ENCODE measurements around the gene RETSAT.
"Not testable (repeated sequence)": the region's sequence is repeated elsewhere in the genome, so short reads cannot be mapped to it uniquely, and the experiment has no call there.

RETSAT gene

GRCh38 chr2:85380048-85380447 lies 25.7 kb upstream of the RETSAT start:
- Histone ChIP-seq H3K36me3 (ENCODE audit: control insufficient read depth, insufficient read depth, low read length) (peaks cover 45% of the 10 kb centered on the region), H3K9me3 (ENCODE audit: control insufficient read depth, low read length) (peaks cover 10% of the 10 kb centered on the region), H3K4me1 (ENCODE audit: control insufficient read depth, insufficient read depth, low read length, poor library complexity, severe bottlenecking) (no peaks in the 10 kb centered on the region), H3K27ac (ENCODE audit: low read depth, low read length, severe bottlenecking) (no peak overlapping the region), H3K4me3 (ENCODE audit: extremely low read depth, insufficient read depth, low read length, poor library complexity, severe bottlenecking) (no peak overlapping the region)
- 56 to 89% methylated on average over 1 of the region's 1 CpG for WGBS, 2 experiments (ENCODE audit: insufficient coverage in 2 of 2)

- Histone ChIP-seq H3K36me3 (ENCODE audit: control insufficient read depth, insufficient read depth, low read length) (peaks cover 40% of the 10 kb centered on the region), H3K9me3 (ENCODE audit: control insufficient read depth, low read length) (peaks cover 10% of the 10 kb centered on the region), H3K4me3 (ENCODE audit: extremely low read depth, insufficient read depth, low read length, poor library complexity, severe bottlenecking) (no peak overlapping the region), H3K27ac (ENCODE audit: low read depth, low read length, severe bottlenecking) (no peak overlapping the region), H3K4me1 (ENCODE audit: control insufficient read depth, insufficient read depth, low read length, poor library complexity, severe bottlenecking) (no peaks in the 10 kb centered on the region)
- WGBS, 2 experiments (ENCODE audit: insufficient coverage in 2 of 2) = 93 to 100% methylated on average over 4 of the region's 5 CpGs
These were observed 23.9 kb upstream of the RETSAT start for GRCh38 chr2:85378257-85378656.

DNA sequence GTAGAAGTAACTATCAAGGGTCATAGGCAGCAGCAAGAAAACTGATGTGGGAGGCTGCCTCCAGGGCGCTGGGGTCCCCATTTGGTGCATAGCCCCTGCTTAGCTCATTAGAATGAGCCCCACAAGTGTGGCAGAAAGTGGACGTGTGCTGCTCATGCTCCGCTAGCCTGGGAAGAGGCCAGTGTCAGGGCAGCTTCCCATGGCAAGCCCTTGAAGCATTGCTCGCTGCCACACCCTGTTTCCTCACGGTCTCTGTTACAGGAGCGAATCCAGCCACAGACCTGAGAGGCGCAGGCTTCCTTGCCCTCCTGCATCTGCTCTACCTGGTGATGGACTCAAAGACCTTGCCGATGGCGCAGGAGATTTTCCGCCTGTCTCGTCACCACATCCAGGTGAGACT lies 22.8 kb upstream of the RETSAT start:
- Histone ChIP-seq H3K27ac (ENCODE audit: low read depth, low read length, severe bottlenecking) (no peak overlapping the region), H3K9me3 (ENCODE audit: control insufficient read depth, low read length) (peaks cover 10% of the 10 kb centered on the region), H3K36me3 (ENCODE audit: control insufficient read depth, insufficient read depth, low read length) (peaks cover 43% of the 10 kb centered on the region), H3K4me3 (ENCODE audit: extremely low read depth, insufficient read depth, low read length, poor library complexity, severe bottlenecking) (no peak overlapping the region), H3K4me1 (ENCODE audit: control insufficient read depth, insufficient read depth, low read length, poor library complexity, severe bottlenecking) (no peaks in the 10 kb centered on the region)
- 96% methylated on average over 10 to 11 of the region's 11 CpGs for WGBS, 2 experiments (ENCODE audit: insufficient coverage in 2 of 2)

- peaks cover 45% of the 10 kb centered on the region for H3K36me3 ChIP-seq (ENCODE audit: control insufficient read depth, insufficient read depth, low read length)
- H3K4me3 ChIP-seq (ENCODE audit: extremely low read depth, insufficient read depth, low read length, poor library complexity, severe bottlenecking) = no peak overlapping the region
- peaks cover 10% of the 10 kb centered on the region for H3K9me3 ChIP-seq (ENCODE audit: control insufficient read depth, low read length)
- H3K4me1 ChIP-seq (ENCODE audit: control insufficient read depth, insufficient read depth, low read length, poor library complexity, severe bottlenecking) = no peaks in the 10 kb centered on the region
- no peak overlapping the region for H3K27ac ChIP-seq (ENCODE audit: low read depth, low read length, severe bottlenecking)
- WGBS, 2 experiments (ENCODE audit: insufficient coverage in 2 of 2) = 92 to 94% methylated on average over 5 of the region's 5 CpGs
These were observed 22.1 kb upstream of the RETSAT start for GRCh38 chr2:85376291-85377065.

- no peaks in the 10 kb centered on the region for H3K9me3 ChIP-seq (ENCODE audit: control insufficient read depth, low read length)
- no peaks in the 10 kb centered on the region for H3K4me1 ChIP-seq (ENCODE audit: control insufficient read depth, insufficient read depth, low read length, poor library complexity, severe bottlenecking)
- no peak overlapping the region for H3K27ac ChIP-seq (ENCODE audit: low read depth, low read length, severe bottlenecking)
- H3K4me3 ChIP-seq (ENCODE audit: extremely low read depth, insufficient read depth, low read length, poor library complexity, severe bottlenecking) = no peak overlapping the region
- H3K36me3 ChIP-seq (ENCODE audit: control insufficient read depth, insufficient read depth, low read length) = peaks cover 15% of the 10 kb centered on the region
- WGBS, 2 experiments (ENCODE audit: insufficient coverage in 2 of 2) = 85 to 93% methylated on average over 9 to 10 of the region's 11 CpGs
These were observed 16.7 kb upstream of the RETSAT start for GRCh38 chr2:85371045-85371444.

DNA sequence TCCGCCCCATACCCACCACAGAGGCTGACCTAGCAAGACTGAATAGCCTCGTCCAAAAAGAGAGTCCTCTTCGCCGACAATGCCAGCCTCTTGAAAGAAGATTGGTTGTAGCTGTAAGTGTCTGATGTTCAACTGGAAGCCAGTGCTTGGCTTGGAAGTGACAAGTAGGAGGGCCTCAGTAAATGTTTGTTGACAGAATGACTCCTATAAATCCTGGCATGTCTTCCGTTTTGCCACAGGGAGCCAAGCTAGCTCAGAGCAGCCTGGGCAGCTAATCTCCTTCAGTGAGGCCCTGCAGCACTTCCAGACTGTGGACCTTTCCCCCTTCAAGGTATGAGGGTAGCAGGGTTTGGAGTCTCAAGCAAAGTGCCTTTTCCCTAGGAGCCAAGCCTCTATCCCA lies 15.2 kb upstream of the RETSAT start:
- H3K27ac ChIP-seq (ENCODE audit: low read depth, low read length, severe bottlenecking) = no peak overlapping the region
- no peaks in the 10 kb centered on the region for H3K4me1 ChIP-seq (ENCODE audit: control insufficient read depth, insufficient read depth, low read length, poor library complexity, severe bottlenecking)
- no peak overlapping the region for H3K4me3 ChIP-seq (ENCODE audit: extremely low read depth, insufficient read depth, low read length, poor library complexity, severe bottlenecking)
- H3K36me3 ChIP-seq (ENCODE audit: control insufficient read depth, insufficient read depth, low read length) = peaks cover 15% of the 10 kb centered on the region
- H3K9me3 ChIP-seq (ENCODE audit: control insufficient read depth, low read length) = no peaks in the 10 kb centered on the region
- 90 to 98% methylated on average over 4 to 5 of the region's 5 CpGs for WGBS, 2 experiments (ENCODE audit: insufficient coverage in 2 of 2)

DNA sequence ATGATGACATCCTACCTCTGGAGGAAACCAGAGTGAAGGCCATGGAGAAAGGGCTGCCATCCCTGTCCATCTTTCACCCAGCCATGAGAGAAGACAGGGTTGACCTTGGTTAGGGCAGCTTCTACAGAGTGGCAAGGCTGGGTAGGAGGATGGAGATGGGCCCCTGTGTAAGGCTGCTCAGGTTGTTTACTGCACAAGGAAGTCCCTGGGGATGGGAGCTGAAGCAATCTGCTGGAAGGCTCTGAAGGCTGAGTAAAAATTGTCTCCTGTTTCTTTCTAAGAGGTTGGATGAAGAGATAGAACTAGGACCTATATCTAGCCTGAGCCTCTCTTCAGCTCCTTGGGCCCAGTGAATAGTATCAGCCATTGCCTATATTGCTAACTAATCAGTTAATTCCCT lies 14.6 kb upstream of the RETSAT start:
- Histone ChIP-seq H3K36me3 (ENCODE audit: control insufficient read depth, insufficient read depth, low read length) (peaks cover 15% of the 10 kb centered on the region), H3K27ac (ENCODE audit: low read depth, low read length, severe bottlenecking) (no peak overlapping the region), H3K4me1 (ENCODE audit: control insufficient read depth, insufficient read depth, low read length, poor library complexity, severe bottlenecking) (no peaks in the 10 kb centered on the region), H3K9me3 (ENCODE audit: control insufficient read depth, low read length) (no peaks in the 10 kb centered on the region), H3K4me3 (ENCODE audit: extremely low read depth, insufficient read depth, low read length, poor library complexity, severe bottlenecking) (no peak overlapping the region)

- Histone ChIP-seq H3K36me3 (ENCODE audit: control insufficient read depth, insufficient read depth, low read length) (peaks cover 22% of the 10 kb centered on the region), H3K4me1 (ENCODE audit: control insufficient read depth, insufficient read depth, low read length, poor library complexity, severe bottlenecking) (no peaks in the 10 kb centered on the region), H3K9me3 (ENCODE audit: control insufficient read depth, low read length) (no peaks in the 10 kb centered on the region), H3K27ac (ENCODE audit: low read depth, low read length, severe bottlenecking) (no peak overlapping the region), H3K4me3 (ENCODE audit: extremely low read depth, insufficient read depth, low read length, poor library complexity, severe bottlenecking) (no peak overlapping the region)
- WGBS, 2 experiments (ENCODE audit: insufficient coverage in 2 of 2) = 87 to 92% methylated on average over 5 of the region's 5 CpGs
These were observed 12.9 kb upstream of the RETSAT start for GRCh38 chr2:85367180-85367579.

DNA sequence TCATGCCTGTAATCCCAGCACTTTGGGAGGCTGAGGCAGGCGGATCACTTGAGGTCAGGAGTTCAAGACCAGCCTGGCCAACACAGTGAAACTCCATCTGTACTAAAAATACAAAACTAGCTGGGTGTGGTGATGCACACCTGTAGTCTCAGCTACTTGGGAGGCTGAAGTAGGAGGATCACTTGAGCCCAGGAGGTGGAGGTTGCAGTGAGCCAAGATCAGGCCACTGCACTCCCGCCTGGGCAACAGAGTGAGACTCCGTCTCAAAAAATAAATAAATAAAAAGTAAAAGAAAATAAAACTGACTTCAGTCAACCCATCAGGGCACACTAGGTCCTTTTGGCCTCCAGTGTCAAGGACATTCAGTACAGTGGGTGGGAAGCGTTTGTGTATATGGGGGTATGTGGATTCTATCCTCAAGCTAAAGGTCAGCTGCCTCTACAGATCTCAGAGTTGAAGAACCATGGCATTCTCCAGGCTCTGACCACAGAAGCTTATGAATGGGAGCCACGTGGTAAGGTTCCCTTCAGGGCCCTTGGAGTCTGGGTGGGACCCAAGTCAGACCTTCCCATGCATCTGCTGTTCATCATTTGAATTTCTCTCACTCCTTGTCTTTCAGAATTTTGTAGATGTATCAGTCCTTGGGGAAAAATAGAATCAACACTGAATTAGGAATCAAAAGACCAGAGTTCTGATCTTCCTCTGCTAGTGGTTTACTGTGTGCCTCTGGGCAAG lies 8.5 kb upstream of the RETSAT start:
- not testable (repeated sequence) for H3K4me1 ChIP-seq (ENCODE audit: control insufficient read depth, insufficient read depth, low read length, poor library complexity, severe bottlenecking); H3K27ac ChIP-seq (ENCODE audit: low read depth, low read length, severe bottlenecking); H3K9me3 ChIP-seq (ENCODE audit: control insufficient read depth, low read length); H3K4me3 ChIP-seq (ENCODE audit: extremely low read depth, insufficient read depth, low read length, poor library complexity, severe bottlenecking)
- WGBS, 2 experiments (ENCODE audit: insufficient coverage in 2 of 2) = 83 to 100% methylated on average over 2 to 3 of the region's 5 CpGs
- peaks cover 32% of the 10 kb centered on the region for H3K36me3 ChIP-seq (ENCODE audit: control insufficient read depth, insufficient read depth, low read length)

DNA sequence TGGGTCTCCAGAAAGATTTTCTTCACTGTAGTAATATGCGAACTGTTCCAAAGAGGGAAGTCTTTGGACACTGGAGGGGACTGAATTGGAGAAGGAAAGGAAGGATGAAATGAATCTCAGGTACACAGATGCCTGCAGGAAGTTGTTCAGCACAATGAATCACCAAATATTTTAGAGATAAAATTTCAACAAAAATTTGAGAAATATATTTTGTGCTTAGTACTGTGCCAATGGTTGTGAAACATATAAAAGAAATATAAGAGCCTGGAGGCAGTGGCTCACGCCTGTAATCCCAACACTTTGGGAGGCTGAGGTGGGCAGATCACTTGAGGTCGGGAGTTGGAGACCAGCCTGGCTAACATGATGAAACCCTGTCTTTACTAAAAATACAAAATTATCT lies 3.4 kb upstream of the RETSAT start:
- no peaks in the 10 kb centered on the region for H3K9me3 ChIP-seq (ENCODE audit: control insufficient read depth, low read length)
- H3K4me1 ChIP-seq (ENCODE audit: control insufficient read depth, insufficient read depth, low read length, poor library complexity, severe bottlenecking) = peaks cover 3% of the 10 kb centered on the region
- no peak overlapping the region for H3K4me3 ChIP-seq (ENCODE audit: extremely low read depth, insufficient read depth, low read length, poor library complexity, severe bottlenecking)
- H3K27ac ChIP-seq (ENCODE audit: low read depth, low read length, severe bottlenecking) = no peak overlapping the region
- 97 to 100% methylated on average over 2 to 3 of the region's 3 CpGs for WGBS, 2 experiments (ENCODE audit: insufficient coverage in 2 of 2)
- peaks cover 46% of the 10 kb centered on the region for H3K36me3 ChIP-seq (ENCODE audit: control insufficient read depth, insufficient read depth, low read length)

DNA sequence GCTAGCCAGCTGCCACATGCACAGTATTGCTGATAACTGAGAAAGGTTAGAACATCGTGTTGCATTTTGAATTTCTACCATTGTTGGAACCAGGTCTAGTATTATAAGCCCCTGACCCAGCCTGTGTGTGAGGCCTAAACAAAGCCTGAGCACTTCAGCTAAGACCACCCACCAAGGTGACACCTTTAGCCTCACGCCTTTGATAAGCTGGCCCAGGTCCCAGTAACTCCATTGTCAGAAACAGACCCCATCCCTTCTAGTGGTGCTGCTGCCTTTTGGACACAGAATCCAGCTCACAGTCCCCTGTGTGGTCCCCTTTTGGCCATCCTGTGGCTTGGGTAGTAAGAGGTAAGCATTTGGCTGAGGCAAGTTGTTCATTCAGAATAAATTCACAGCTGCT lies 1.9 kb upstream of the RETSAT start:
- Histone ChIP-seq H3K27ac (ENCODE audit: low read depth, low read length, severe bottlenecking) (no peak overlapping the region), H3K4me1 (ENCODE audit: control insufficient read depth, insufficient read depth, low read length, poor library complexity, severe bottlenecking) (peaks cover 3% of the 10 kb centered on the region), H3K4me3 (ENCODE audit: extremely low read depth, insufficient read depth, low read length, poor library complexity, severe bottlenecking) (no peak overlapping the region), H3K36me3 (ENCODE audit: control insufficient read depth, insufficient read depth, low read length) (peaks cover 48% of the 10 kb centered on the region), H3K9me3 (ENCODE audit: control insufficient read depth, low read length) (no peaks in the 10 kb centered on the region)
- 94 to 100% methylated on average over 1 to 2 of the region's 2 CpGs for WGBS, 2 experiments (ENCODE audit: insufficient coverage in 2 of 2)

Data from mesodermal cell (in vitro differentiated cells).